Neural crest cell (in vitro differentiated cells): ENCODE data around the gene MEGF9. TPM values are rescaled to one million over a fixed set of nuclear protein-coding genes. Genes with fewer than 3 reads are reported as not detected.

Source experiments
- DNase-seq: peaks from one replicate; pipeline ENCODE4 v3.0.0; 2021; ENCODE audit warnings: low read depth, mixed read lengths, low spot score
- H3K27ac Mint-ChIP-seq: one replicate; pipeline ENCODE4 v1.8.0; 2021; ENCODE audit warnings: mild to moderate bottlenecking, mixed read lengths; ENCODE audit not compliant: unreplicated experiment
- H3K27me3 Mint-ChIP-seq: 2 replicates; pipeline ENCODE4 v1.8.0; 2021; ENCODE audit warnings: low read depth, mild to moderate bottlenecking, mixed read lengths
- H3K36me3 Mint-ChIP-seq: 2 replicates; pipeline ENCODE4 v1.8.0; 2021; ENCODE audit warnings: low read depth, mild to moderate bottlenecking, mixed read lengths
- H3K4me1 Mint-ChIP-seq: 2 replicates; pipeline ENCODE4 v1.8.0; 2021; ENCODE audit warnings: mixed read lengths
- H3K4me3 Mint-ChIP-seq: one replicate; pipeline ENCODE4 v1.8.0; 2021; ENCODE audit warnings: mild to moderate bottlenecking, mixed read lengths
- H3K9me3 Mint-ChIP-seq: 2 replicates; pipeline ENCODE4 v1.8.0; 2021; ENCODE audit warnings: mixed read lengths
- CTCF ChIP-seq: fragments of 200-600 bp; sonication (generic); conservative IDR thresholded peaks from 2 replicates; pipeline ENCODE4 v1.5.0; 2021; ENCODE audit warnings: antibody characterized with exemption, mild to moderate bottlenecking
- total RNA-seq: library from RNA; stranded (reverse); gene quantifications from 2 replicates; pipeline ENCODE4 v1.2.1, GENCODE V29; 2021

MEGF9 gene
- total RNA-seq, 1 donor from 2014 or later, result 22.2 TPM

- Mint-ChIP-seq H3K9me3 (no peaks in the 10 kb centered on the region), H3K27me3 (no peaks in the 10 kb centered on the region), H3K4me3 (peak overlapping the region; percentile 71), H3K36me3 (no peaks in the 10 kb centered on the region), H3K4me1 (peaks cover 37% of the 10 kb centered on the region), H3K27ac (no peak overlapping the region)
- DNase-seq, result no peak
- TF ChIP-seq CTCF, result no peak
Observed at GRCh38 chr9:120716483-120716882, 2.2 kb upstream of the MEGF9 start.

- peak; percentile 44 for DNase-seq
- no peak for TF ChIP-seq CTCF
- no peaks in the 10 kb centered on the region for H3K36me3 Mint-ChIP-seq
Observed at GRCh38 chr9:120715389-120715924, 1.2 kb upstream of the MEGF9 start.

GRCh38 chr9:120714846-120715388 is 647 bp upstream of the MEGF9 start:
- H3K36me3 Mint-ChIP-seq, result no peaks in the 10 kb centered on the region
- peak overlapping the region; percentile 71 for H3K4me3 Mint-ChIP-seq
- H3K9me3 Mint-ChIP-seq, result no peaks in the 10 kb centered on the region
- peak overlapping the region; percentile 97 for H3K27ac Mint-ChIP-seq
- peaks cover 48% of the 10 kb centered on the region for H3K4me1 Mint-ChIP-seq
- no peaks in the 10 kb centered on the region for H3K27me3 Mint-ChIP-seq
- peak; percentile 22 for DNase-seq
- no peak for TF ChIP-seq CTCF

More at GRCh38 chr9:120715389-120715924, 1.2 kb upstream of the MEGF9 start:
- Mint-ChIP-seq H3K4me3 (peak overlapping the region; percentile 71), H3K27me3 (no peaks in the 10 kb centered on the region), H3K9me3 (no peaks in the 10 kb centered on the region), H3K27ac (peak overlapping the region; percentile 97), H3K4me1 (peaks cover 47% of the 10 kb centered on the region)

GRCh38 chr9:120713257-120714087 is 798 bp downstream of the MEGF9 start:
- peaks cover 48% of the 10 kb centered on the region for H3K4me1 Mint-ChIP-seq
- no peaks in the 10 kb centered on the region for H3K27me3 Mint-ChIP-seq
- peak overlapping the region; percentile 87 for H3K4me3 Mint-ChIP-seq
- H3K36me3 Mint-ChIP-seq, result no peaks in the 10 kb centered on the region
- H3K27ac Mint-ChIP-seq, result peak overlapping the region; percentile 10
- DNase-seq, result peak; percentile 14
- no peaks in the 10 kb centered on the region for H3K9me3 Mint-ChIP-seq
- TF ChIP-seq CTCF, result peak; percentile 32

GRCh38 chr9:120712539-120713031 is 1.7 kb downstream of the MEGF9 start:
- Mint-ChIP-seq H3K9me3 (no peaks in the 10 kb centered on the region), H3K27me3 (no peaks in the 10 kb centered on the region), H3K4me1 (peaks cover 48% of the 10 kb centered on the region), H3K36me3 (no peaks in the 10 kb centered on the region), H3K27ac (no peak overlapping the region), H3K4me3 (peak overlapping the region; percentile 87)
- TF ChIP-seq CTCF, result no peak
- DNase-seq, result no peak
